Measurements from ENCODE around the gene PPP1R2.

Gene PPP1R2

DNA sequence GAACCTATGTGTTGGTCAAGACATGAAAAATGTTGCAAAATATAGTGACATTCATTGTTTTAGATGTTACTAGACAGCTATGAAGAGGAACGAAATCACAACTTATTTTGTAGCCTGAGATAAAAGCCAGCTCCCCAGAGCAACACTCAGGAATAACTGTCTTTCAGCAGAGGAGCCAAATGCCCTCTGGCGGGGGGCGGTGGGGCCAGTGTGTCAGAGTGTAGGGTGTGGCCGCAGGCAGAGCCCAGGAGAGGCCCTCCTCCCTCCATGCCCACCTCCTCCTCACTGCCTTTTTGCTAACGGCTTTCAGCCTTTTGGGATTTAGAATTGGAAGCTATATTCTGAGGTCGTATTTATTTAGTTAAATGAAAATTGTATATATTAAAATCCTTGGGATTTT is 23.7 kb upstream of the PPP1R2 start:
- no peak for DNase-seq (ENCODE audit: low read depth in 2 of 2)

DNA sequence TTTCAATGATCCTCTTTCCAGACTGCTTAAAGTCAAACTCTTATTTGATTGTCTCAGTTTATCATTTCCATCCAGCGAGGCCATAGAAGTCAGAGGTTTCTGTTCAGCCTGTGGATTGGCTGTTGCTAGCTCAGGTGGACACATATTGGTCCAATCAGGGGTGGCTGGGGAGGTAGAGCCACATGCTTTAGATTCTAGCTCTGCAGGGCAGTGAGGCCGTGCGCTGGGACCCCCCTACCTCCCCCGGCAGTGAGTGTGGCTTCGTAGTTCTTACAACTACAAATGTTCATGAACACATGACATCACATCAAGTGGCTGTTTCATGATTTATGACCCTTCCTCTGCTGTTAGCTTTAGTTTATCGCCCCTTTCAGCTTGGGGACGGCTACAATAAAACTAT is 22.6 kb upstream of the PPP1R2 start:
- no peak for DNase-seq (ENCODE audit: low read depth in 2 of 2)

DNA sequence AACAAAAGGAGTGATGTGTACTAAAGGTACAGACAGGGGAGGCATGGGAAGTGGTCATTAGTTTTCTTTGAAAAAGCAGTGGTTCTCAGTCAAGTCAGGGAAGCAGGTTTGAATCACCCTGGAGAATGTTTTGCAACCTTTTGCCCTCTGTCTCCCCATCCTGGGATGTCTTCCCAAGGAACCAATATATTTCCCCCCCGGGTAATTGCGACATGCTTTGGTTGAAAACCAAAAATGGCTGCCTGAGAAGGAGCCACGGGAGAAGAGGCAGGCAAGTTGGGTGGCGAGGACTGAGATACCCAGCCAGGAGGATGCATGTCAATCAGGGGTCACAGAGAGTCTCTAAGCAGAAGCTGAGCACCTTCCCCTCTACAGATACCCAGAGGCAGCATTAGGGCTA is 20.2 kb upstream of the PPP1R2 start:
- no peak for DNase-seq (ENCODE audit: low read depth in 2 of 2)

DNA sequence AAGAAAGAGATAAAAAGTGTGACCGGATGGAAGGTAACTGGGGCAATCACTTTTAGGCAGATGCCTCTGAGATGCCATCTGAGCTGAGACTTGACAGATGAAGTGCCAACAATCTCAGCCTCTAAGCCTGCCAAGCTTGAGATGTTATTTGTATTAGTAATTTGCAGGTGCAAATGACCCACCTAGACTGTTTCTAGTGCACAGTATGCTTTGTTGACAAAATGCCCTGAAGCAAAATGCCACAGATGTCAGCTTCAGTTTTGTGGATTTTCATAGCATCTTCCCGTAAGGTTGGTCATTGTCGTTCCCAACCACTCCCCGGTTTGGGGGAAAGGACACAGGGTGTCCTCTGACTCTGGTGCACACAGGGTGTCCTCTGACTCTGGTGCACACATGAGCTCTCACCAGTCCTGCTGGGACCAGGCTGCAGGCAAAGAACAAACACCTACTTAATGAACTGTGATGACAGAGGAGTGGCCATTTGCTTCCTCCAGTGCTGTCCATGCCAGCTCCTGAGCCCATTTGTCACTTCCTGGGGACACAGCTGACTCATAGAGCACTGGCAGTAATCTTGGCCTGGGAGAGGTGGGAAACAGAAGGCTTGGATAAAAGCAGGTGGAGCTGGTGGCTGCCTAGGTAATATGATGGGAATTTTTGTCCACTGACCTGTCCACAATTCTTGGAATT is 16.7 kb upstream of the PPP1R2 start:
- DNase-seq (ENCODE audit: low read depth in 2 of 2) = no peak

DNA sequence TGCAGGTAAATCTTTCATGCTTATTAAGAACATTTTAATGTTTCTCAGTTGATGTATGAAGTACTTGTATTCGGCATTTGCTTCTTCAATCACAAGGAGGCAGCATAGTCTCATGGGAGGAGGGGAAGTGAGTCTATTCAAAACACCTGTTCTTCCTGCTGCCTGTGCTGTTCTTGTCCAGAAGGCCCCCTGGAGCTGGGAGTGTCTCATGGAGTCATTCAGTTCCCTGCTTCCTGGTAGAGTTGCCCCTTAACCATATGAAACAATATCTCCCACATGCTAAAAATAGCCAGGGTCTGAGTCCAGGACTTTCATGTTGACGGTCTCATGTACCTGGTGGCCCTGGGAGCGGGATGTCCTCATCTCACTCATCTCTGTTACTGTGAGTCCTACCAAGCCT is 15.5 kb upstream of the PPP1R2 start:
- no peak for DNase-seq (ENCODE audit: low read depth in 2 of 2)

DNA sequence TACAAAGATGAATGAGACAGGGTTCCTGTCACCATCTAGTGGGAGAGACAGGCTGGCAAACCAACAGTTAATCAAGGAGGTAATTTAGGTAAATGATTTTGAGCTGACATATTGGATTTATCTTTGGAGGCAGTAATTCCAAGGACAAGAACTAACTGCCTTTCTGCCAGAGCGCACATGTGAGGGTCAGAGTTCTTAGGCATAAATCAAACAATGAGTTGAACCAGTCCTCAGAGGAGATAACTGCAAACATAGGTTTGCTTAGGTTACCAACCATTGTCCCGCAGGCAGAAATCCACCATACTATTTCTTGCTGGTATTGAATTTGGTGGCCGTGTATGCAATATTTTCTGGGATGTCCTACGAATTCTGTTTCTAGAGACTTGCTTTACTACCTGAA is 14.2 kb upstream of the PPP1R2 start:
- no peak for DNase-seq (ENCODE audit: low read depth in 2 of 2)

DNA sequence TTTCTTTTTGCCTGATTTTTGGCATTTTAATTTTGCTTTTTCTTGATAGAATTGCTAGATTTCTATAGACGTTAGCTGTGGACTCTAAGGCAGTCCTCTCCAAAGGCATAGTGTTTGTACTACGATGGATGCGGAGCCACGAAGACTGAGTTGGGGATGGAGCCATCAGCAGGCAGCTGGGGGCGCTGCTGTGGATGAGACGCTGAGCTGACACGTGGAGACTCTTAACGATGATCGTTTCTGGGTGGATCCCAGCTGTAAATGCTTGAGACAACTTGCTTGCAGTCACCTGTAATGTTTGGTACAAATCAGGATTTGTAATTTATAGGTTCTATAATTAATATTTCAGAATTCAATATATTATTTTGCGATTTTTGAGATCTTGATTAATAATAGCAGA is 13.3 kb upstream of the PPP1R2 start:
- DNase-seq (ENCODE audit: low read depth in 2 of 2) = no peak

DNA sequence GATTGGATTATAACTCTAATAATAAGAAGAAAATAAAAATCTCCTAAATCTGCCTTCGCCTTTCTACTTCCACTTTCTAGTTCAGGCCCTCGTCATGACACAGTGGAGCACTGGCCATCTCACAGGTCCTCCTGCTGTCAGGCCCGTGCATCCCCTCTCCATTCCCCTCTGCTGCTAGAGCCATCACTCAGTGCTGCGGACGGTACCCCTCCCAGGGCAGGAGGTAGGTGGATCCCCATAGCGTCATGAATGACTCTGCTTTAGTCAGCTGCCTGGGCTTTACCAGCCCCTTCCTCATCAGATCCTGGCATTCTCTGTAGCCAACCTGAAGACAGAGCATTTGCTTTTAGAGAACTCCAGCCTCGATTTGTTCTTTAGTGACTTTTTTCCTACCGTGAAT is 12.0 kb upstream of the PPP1R2 start:
- DNase-seq (ENCODE audit: low read depth in 2 of 2) = no peak

DNA sequence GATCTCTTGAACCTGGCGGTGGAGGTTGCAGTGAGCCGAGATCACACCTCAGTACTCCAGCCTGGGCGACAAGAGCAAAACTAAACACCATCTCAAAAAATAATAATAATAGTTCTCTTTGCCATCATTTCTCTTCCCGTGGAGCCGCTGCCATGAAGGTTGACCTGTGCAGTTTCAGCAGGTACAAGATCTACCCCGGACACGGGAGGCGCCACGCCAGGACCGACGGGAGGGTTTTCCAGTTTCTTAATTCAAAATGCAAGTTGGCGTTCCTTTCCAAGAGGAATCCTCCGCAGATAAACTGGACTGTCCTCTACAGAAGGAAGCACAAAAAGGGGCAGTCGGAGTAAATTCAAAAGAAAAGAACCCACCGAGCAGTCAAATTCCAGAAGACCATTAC is 11.3 kb upstream of the PPP1R2 start:
- DNase-seq (ENCODE audit: low read depth in 2 of 2) = no peak

DNA sequence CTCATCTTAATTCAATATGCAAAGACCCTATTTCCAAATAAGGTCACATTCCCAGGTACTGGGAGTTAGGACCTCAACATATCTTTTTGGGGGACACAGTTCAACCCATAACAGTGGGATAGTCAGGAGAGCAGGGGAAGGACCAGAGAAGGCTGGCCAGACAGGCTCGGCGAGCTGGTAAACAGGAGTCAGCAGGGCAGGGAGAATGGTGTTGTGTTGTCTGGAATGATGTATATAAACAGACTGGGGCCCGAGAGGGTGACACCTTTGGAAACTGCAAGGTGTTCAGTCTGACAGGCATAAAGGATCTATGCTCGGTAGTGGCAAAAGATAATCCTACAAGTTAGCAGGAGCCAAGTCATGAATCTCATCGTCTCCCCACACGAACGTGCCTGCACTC is 10.1 kb upstream of the PPP1R2 start:
- no peak for DNase-seq (ENCODE audit: low read depth in 2 of 2)

DNA sequence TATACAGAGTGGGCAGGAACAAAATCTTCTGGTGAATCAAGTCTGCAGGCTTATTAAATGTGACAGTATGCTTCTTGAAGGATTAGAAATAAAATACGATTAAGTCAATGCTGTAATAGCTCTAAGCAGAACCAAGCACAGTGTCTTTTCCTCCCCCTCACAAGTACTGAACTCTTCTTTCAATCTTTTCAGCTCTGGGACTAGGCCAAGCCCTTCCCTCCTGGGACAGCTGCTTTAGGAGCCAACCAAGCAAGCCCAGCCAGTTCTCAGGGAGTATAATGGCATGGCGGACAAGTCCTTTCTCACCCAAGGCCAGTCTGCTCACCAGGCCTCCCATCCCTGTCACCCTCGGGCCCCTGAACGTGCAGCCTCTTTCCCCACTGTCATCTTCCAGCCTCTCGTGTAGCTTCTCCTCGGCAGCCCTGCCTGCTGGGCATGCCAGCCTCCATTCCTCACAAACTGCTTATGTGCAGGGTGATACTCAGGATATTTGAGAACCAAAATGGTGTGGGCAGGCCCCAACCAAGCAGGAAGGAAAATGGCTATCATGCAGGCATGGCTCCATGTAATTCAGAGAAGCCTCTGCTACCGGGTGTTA is 8.4 kb upstream of the PPP1R2 start:
- no peak for DNase-seq (ENCODE audit: low read depth in 2 of 2)

DNA sequence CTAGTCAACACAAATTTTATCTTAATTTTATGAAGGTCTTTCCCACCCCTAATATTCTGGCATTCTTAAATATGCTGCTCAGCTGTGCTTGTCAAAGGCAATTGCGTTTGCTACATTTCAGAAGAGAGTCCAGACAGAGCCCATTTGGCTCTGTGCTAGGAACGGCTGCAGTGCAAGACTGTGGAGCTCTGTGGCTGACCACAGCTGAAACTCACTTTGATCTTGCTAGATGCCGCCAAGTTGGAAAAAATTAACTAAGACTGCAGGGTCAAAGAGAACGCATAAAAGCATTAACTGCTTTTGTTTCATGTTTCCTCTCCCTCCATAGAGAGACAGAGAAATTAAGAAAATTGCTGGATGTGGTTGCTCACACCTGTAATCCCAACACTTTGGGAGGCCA is 7.6 kb upstream of the PPP1R2 start:
- DNase-seq (ENCODE audit: low read depth in 2 of 2) = no peak

DNA sequence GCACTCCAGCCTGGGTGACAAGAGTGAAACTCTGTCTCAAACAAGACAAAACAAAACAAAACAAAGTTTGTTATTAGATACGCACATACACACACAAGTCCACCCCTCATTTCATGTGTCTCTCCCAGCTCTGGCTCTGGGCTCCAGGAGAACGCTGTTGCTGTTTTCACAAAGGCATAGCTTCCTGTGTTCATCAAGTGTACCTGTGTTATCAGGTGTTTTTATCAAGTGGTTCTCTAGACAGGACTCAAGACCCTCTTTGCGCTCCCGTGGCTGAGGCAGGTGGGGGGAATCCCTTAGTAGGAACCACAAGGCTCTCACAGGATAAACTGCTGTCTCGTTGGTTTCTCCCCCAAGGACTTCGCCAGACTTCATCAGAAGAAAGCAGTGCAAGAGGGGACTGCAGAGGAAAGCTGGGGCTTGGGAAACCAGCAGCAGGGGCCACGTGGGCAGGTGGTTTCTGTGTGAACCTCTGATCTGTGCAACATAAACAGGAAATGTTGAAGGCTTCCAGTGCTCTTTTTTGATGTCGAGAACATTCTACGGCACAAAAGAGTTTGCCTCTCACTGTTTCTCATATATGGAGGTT is 6.9 kb upstream of the PPP1R2 start:
- peak; percentile 59 to 62 for DNase-seq (ENCODE audit: low read depth in 2 of 2)

DNA sequence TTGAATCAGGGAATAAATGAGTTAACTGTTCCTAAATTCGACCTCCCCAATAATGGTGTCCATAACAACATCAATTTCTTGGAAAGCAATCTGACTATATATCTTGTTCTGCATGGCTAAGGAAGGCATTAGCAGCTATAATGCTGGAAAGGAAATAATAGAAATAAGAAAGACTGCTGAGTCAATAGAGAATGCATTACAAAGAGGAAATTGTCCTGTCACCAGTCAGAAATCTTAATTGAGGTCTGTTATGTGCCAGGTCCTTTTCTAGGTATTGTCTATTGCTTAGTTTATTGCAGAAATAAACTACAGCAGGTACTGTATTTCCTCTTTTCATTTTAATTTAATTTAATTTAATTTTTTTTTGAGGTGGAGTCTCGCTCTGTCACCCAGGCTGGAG is 5.9 kb upstream of the PPP1R2 start:
- DNase-seq (ENCODE audit: low read depth in 2 of 2) = no peak

DNA sequence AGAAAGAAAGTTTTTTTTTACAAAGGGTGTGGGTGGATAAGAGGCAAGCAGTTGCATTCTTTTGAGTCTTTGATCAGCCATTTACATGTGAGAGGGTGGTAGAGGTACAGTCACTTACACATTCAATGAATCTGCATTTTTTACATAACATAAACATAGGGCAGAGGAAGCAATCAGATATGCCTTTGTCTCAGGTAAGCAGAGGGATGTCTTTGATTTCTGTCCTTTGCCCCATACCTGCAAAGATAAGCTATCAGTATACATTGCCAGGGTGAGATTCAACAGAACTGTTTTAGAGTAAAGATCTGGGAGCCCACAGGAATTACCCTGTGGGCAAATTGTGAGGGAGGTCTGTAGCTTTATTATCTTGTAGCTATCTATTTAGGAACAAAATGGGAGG is 5.4 kb upstream of the PPP1R2 start:
- DNase-seq (ENCODE audit: low read depth in 2 of 2) = no peak

DNA sequence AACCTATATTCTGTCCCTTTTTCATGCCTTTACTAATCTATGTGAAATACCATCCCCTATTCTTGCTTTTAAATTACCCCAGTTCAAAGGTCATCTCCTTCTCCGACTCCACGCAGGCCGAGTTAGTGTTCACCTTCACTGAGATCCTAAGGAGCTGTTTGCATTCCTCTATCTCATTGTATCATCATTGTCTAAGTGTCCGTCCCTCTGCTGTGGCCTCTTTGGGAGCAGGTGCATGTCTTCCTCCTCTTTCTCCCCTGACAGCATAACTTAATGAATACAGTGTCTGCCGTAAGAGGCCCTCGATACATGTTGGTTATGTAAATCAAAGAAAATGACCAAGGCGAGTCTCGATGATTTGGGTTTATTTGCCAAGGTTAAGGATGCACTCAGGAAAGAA is 4.9 kb upstream of the PPP1R2 start:
- no peak for DNase-seq (ENCODE audit: low read depth in 2 of 2)

DNA sequence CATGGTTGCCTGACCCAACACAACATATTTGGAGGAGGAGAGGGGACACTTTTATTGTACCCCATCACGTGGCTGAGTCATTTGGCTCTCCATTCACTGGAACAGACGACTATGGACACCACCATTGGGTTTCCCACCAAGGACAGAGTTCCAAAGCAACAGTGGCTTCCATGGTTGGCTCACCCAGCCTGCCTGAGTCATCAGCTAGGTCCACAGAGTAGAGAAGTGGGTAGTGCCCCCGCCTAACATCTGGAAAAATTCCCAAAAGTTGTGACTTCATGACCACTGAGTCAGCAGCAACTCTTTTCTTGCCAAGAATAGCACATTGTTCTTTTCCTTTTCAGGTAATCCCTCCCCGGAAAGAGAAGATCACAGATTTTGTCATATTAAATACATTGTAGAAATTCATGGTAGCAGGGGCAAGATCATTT is 3.0 kb upstream of the PPP1R2 start:
- no peak for DNase-seq (ENCODE audit: low read depth in 2 of 2)

DNA sequence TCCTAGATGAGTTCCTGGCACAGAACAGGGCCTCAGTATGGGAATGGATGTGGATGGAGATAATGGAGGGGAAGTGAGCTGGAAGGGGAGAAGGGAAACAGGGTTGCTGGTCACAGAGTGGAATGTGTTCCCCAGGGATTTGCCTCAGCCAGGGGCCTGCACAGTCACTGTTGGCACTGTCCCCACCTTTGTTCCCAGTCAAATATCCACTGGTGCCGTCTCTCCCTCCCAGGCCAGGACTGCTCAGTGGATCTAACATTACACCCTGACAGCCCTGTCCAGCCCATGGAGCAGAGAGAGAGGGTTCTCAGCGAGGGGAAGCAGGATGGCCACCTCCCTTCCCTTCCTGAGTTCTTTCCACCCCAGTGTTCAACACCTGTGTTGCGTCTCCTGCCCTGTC is 1.5 kb upstream of the PPP1R2 start:
- no peak for DNase-seq (ENCODE audit: low read depth in 2 of 2)

DNA sequence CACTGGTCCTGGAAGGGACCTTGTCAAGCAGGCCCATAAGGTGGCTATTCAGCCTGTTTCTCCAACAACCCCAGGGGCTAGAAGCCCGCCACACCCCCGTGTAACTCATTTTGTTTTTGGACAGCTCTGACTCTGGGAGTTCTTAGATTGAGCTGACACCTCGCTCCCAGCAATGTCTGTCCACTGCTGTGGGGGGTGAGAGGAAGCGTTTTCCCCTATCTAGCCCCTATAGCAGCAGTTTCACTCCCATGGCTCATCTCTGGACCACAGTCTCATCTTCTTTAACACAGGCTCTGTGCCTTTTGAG is 1.1 kb upstream of the PPP1R2 start:
- DNase-seq (ENCODE audit: low read depth in 2 of 2) = no peak

DNA sequence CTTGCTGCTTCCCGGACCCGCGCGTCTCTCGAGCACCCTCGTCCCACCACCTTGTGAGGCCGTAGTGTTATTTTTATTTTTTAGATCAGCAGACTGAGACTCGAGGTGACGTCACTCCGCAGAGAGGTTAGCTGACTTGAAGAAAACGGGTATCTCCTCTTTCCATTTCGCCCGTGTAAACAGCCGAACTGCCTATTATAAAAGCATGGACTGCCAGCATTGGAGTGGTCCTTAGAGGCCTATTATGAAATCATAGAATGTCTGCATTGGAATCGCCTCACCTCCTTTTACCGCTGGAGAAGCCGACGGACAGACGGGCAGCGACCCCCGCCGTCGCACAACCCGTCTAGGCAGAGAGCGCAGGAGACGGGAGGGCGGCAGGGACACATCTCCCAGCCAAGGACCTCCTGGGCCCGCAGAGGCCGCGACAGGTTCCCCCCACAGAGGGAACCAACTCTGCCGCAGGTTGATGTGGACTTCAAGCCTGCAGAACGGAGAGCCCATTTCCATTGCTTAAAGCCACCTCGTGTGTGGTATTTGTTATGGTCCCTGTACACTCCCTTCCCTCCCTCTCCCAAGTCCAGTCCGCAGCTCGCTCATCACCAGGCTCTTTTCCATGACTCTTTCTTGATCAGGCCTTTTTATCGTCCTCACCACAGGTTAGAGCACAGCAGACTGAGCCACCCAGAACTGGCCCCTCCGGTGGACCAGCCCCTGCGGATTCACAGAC is 540 bp upstream of the PPP1R2 start:
- no peak for DNase-seq (ENCODE audit: low read depth in 2 of 2)

DNA sequence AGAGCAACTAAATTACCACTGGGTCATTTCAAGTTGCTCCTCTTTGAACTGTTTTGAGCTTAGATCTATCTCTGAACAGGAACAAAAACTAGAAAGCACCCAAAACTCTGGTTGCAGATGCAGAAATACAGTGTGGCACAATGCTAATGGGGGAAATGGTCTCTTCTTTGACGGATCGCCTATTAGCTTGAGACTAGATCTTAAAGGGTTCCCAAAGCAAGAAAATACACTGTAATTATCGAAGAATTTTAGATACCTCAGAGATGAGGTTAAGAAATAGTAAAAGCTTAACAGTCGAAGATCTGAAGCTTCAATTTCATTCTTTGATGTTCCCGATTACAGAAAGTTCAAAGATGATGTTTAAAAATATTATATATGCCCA is 818 bp downstream of the PPP1R2 start:
- no peak for DNase-seq (ENCODE audit: low read depth in 2 of 2)

DNA sequence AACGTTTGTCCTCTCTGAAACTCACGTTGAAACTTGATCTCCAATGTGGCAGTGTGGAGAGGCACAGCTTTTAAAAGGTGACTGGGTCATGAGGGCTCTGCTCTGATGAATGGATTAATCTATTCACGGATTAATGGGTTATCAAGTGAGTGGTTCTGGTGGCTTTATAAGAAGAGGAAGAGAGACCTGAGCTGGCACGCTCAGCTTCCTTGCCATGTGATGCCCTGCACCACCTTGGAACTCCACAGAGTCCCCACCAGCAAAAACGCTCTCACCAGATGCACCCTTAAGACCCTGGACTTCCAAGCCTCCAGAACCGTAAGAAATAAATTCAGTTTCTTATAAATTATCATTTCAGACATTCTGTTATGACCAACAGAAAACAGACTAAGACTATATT is 2.6 kb downstream of the PPP1R2 start:
- DNase-seq (ENCODE audit: low read depth in 2 of 2) = no peak

DNA sequence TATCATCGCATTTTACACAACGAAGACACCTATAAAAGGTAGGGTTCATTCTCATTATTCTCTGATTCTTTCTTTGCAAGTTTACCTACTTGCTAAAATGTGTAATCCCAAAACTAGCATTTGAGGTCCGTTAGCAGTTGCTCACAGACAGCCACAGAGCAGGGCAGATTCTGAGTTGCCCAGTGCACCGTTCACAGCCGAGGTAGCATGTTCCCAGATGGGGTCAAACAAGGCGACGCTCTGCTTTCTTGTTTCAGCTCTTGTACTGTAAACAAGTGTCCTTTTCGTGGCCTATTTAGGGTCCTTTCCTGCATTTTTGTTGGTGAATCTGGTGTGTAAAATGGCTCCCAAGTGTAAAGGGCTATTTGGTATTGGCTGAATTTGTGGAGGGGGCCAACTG is 3.1 kb downstream of the PPP1R2 start:
- no peak for DNase-seq (ENCODE audit: low read depth in 2 of 2)
